RWPE2 (cell line): ENCODE measurements around the gene LHX3.

Source experiments
- ATAC-seq: fragments of 200-7000 bp; cut with Tn5 transposase; 3 replicates; pipeline ENCODE4 v1.9.1; 2021; ENCODE audit warnings: low read depth
- DNase-seq: peaks from one replicate; pipeline ENCODE4 v3.0.0-alpha.2; 2020; ENCODE audit warnings: low spot score
- H3K27ac ChIP-seq: fragments of 450-650 bp; 2 replicates; pipeline ENCODE4 v1.5.1; 2017; ENCODE audit warnings: mild to moderate bottlenecking; ENCODE audit not compliant: poor library complexity, severe bottlenecking
- H3K27me3 ChIP-seq: fragments of 250-450 bp; sonication (Bioruptor Pico); 2 replicates; pipeline ENCODE4 v1.5.1; 2021; ENCODE audit warnings: mild to moderate bottlenecking, moderate library complexity; ENCODE audit not compliant: insufficient read depth, poor library complexity, severe bottlenecking
- H3K36me3 ChIP-seq: fragments of 250-450 bp; sonication (Bioruptor Pico); 2 replicates; pipeline ENCODE4 v1.5.1; 2020; ENCODE audit warnings: low read depth, mild to moderate bottlenecking, moderate library complexity
- H3K4me1 ChIP-seq: fragments of 250-450 bp; sonication (Bioruptor Pico); 2 replicates; pipeline ENCODE4 v1.5.1; 2021; ENCODE audit warnings: mild to moderate bottlenecking, moderate library complexity; ENCODE audit not compliant: insufficient read depth, poor library complexity, severe bottlenecking
- H3K4me3 ChIP-seq: fragments of 250-450 bp; sonication (Bioruptor Pico); 2 replicates; pipeline ENCODE4 v1.5.1; 2021; ENCODE audit warnings: mild to moderate bottlenecking, moderate library complexity; ENCODE audit not compliant: severe bottlenecking
- H3K9me3 ChIP-seq: fragments of 250-450 bp; sonication (Bioruptor Pico); 2 replicates; pipeline ENCODE4 v1.5.1; 2021; ENCODE audit warnings: mild to moderate bottlenecking, moderate library complexity; ENCODE audit not compliant: severe bottlenecking
- TF ChIP-seq, protein P1 (sequence below): fragments of 450-650 bp; IDR thresholded peaks from one replicate; pipeline ENCODE4 v1.5.1; 2017; ENCODE audit warnings: mild to moderate bottlenecking, moderate library complexity; ENCODE audit not compliant: poor library complexity, severe bottlenecking

The LHX3 gene

GRCh38 chr9:136197084-136197875 is 7.6 kb downstream of the LHX3 start:
- no peak for DNase-seq
- no peak for ATAC-seq
- H3K27me3 ChIP-seq, result peaks cover 94% of the 10 kb centered on the region
- TF ChIP-seq, protein P1, sequence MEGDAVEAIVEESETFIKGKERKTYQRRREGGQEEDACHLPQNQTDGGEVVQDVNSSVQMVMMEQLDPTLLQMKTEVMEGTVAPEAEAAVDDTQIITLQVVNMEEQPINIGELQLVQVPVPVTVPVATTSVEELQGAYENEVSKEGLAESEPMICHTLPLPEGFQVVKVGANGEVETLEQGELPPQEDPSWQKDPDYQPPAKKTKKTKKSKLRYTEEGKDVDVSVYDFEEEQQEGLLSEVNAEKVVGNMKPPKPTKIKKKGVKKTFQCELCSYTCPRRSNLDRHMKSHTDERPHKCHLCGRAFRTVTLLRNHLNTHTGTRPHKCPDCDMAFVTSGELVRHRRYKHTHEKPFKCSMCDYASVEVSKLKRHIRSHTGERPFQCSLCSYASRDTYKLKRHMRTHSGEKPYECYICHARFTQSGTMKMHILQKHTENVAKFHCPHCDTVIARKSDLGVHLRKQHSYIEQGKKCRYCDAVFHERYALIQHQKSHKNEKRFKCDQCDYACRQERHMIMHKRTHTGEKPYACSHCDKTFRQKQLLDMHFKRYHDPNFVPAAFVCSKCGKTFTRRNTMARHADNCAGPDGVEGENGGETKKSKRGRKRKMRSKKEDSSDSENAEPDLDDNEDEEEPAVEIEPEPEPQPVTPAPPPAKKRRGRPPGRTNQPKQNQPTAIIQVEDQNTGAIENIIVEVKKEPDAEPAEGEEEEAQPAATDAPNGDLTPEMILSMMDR, result no peak
- H3K27ac ChIP-seq, result no peak overlapping the region
- H3K9me3 ChIP-seq, result no peaks in the 10 kb centered on the region
- H3K4me3 ChIP-seq, result no peak overlapping the region
- H3K4me1 ChIP-seq, result no peaks in the 10 kb centered on the region
- no peaks in the 10 kb centered on the region for H3K36me3 ChIP-seq

DNA sequence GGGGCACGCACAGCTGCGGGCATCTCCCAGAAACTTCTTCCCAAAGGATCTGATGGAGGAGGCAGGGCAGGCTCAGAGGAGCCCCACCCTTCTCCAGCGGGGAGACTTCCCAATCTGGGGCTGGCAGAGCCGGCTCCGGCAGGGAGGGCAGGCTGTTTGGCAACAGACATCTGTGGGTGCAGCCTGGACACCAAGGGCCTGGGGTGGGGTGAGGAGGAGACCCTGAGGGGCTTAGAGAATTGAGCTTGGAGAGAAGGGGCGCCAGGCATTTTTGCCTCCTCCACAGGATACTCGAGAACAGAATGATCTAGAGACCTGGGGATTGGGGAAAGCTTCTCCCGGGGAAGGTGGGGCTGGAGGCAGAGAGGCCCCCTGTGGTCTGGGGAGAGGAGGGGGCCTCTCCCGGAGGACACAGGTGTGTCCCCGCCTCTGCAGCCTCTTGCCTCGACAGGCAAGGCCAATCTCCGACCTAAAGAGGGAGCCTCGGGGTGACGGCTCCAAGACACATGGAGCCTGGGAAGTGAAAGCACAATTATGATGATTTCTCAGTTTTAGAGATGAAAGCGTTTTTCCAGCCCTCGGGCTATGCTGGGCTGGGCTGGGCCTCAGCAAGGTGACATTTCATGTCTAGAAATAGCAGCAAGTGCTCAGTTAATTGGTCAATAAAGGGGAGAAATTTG is 8.4 kb downstream of the LHX3 start:
- Histone ChIP-seq H3K27me3 (peaks cover 94% of the 10 kb centered on the region), H3K9me3 (no peaks in the 10 kb centered on the region), H3K4me3 (no peak overlapping the region), H3K4me1 (no peaks in the 10 kb centered on the region), H3K27ac (no peak overlapping the region), H3K36me3 (no peaks in the 10 kb centered on the region)
- DNase-seq (no peak), ATAC-seq (no peak)
- TF ChIP-seq, protein P1, result no peak

- H3K4me3 ChIP-seq, result no peak overlapping the region
- H3K27ac ChIP-seq, result no peak overlapping the region
- DNase-seq (no peak), ATAC-seq (no peak)
- H3K36me3 ChIP-seq, result no peaks in the 10 kb centered on the region
- TF ChIP-seq, protein P1, result no peak
- H3K27me3 ChIP-seq, result peaks cover 88% of the 10 kb centered on the region
- no peaks in the 10 kb centered on the region for H3K9me3 ChIP-seq
- no peaks in the 10 kb centered on the region for H3K4me1 ChIP-seq
Measured at GRCh38 chr9:136194540-136194939, 10.4 kb downstream of the LHX3 start.

GRCh38 chr9:136193891-136194279 is 11.0 kb downstream of the LHX3 start:
- H3K36me3 ChIP-seq, result no peaks in the 10 kb centered on the region
- TF ChIP-seq, protein P1, result no peak
- DNase-seq (no peak), ATAC-seq (no peak)
- H3K4me1 ChIP-seq, result no peaks in the 10 kb centered on the region
- H3K27ac ChIP-seq, result no peak overlapping the region
- H3K27me3 ChIP-seq, result peaks cover 83% of the 10 kb centered on the region
- H3K9me3 ChIP-seq, result no peaks in the 10 kb centered on the region
- no peak overlapping the region for H3K4me3 ChIP-seq
